ENCODE results near the gene VCL.

Gene VCL

DNA sequence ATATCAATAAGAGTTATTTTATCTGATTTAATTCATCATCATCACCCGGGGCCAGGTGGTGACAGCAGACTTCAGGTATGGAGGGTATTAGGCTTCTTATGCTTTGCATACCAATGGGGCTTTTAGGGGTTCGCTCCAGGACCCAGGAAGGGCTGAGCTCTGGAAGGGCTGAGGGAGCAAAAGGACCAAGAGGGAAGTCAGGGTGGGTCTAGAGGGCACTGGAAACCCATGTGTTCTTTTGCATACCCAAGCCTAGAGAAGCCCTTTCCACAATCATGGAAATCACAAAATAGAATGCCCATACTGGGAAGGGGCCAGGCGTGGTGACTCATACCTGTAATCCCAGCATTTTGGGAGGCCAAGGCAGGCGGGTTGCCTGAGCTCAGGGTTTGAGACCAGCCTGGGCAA is 30.9 kb upstream of the VCL start:
- no peak for TF ChIP-seq CTCF (IDR thresholded peaks at IDR 0.05; ENCODE audit: control insufficient read depth, insufficient read depth, low read depth, low read length, missing control alignments)
- DNase-seq (ENCODE audit: low read depth), result no peak
- no peak overlapping the region for H3K4me3 ChIP-seq (ENCODE audit: control insufficient read depth, low read depth, low read length)

DNA sequence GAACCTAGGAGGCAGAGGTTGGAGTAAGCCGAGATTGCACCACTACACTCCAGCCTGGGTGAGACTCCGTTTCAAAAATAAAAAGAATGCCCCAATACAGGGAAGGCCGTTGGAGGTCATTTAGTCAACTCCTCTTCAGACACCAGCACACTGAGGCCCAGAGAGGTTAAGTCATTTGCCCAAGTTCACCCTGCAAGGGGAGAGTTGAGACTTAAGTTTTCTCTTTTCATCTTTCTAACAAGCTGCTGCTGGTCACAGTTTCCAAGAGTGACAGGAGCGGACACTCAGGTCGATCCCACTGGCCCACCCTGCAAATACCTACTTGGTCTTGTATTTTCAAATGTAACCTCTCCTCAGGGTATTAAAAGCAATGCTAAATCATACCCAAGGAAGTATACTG is 30.4 kb upstream of the VCL start:
- DNase-seq (ENCODE audit: low read depth), result no peak
- TF ChIP-seq CTCF (IDR thresholded peaks at IDR 0.05; ENCODE audit: control insufficient read depth, insufficient read depth, low read depth, low read length, missing control alignments), result no peak
- H3K4me3 ChIP-seq (ENCODE audit: control insufficient read depth, low read depth, low read length), result no peak overlapping the region

DNA sequence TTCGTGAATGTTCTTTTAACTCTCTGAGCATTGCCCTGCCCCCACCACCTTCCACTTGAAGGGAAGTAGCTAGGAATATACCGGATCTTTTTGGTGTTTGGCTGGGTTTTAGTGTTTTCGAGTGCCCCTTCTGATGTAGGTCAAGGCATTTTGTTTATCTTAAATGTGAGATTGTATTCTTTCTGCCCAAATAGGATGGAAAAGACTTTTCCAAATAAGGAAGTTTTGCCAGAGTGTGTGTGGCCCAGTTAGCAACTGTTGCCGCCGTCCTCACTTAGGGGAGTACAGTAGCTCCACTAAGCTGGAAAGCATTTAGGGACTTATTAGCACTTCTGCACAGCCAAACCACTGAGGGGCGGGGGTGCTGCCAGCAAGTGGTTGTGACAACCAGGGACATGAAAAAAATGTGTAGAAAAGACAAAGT is 29.8 kb upstream of the VCL start:
- DNase-seq (ENCODE audit: low read depth), result no peak
- H3K4me3 ChIP-seq (ENCODE audit: control insufficient read depth, low read depth, low read length), result no peak overlapping the region
- no peak for TF ChIP-seq CTCF (IDR thresholded peaks at IDR 0.05; ENCODE audit: control insufficient read depth, insufficient read depth, low read depth, low read length, missing control alignments)

- no peak for DNase-seq (ENCODE audit: low read depth)
- no peak overlapping the region for H3K4me3 ChIP-seq (ENCODE audit: control insufficient read depth, low read depth, low read length)
- TF ChIP-seq CTCF (IDR thresholded peaks at IDR 0.05; ENCODE audit: control insufficient read depth, insufficient read depth, low read depth, low read length, missing control alignments), result no peak
Observed at GRCh38 chr10:73969224-73969841, 28.6 kb upstream of the VCL start.

GRCh38 chr10:73970845-73971244 is 27.1 kb upstream of the VCL start:
- no peak for TF ChIP-seq CTCF (IDR thresholded peaks at IDR 0.05; ENCODE audit: control insufficient read depth, insufficient read depth, low read depth, low read length, missing control alignments)
- DNase-seq (ENCODE audit: low read depth), result no peak

GRCh38 chr10:73971636-73972354 is 26.1 kb upstream of the VCL start:
- no peak for DNase-seq (ENCODE audit: low read depth)
- TF ChIP-seq CTCF (IDR thresholded peaks at IDR 0.05; ENCODE audit: control insufficient read depth, insufficient read depth, low read depth, low read length, missing control alignments), result no peak
- no peak overlapping the region for H3K4me3 ChIP-seq (ENCODE audit: control insufficient read depth, low read depth, low read length)

More at GRCh38 chr10:73970845-73971244, 27.1 kb upstream of the VCL start:
- H3K4me3 ChIP-seq (ENCODE audit: control insufficient read depth, low read depth, low read length), result no peak overlapping the region
